Measurements from ENCODE around the gene SHISA2. TPM values are rescaled to one million over a fixed set of nuclear protein-coding genes. Genes with fewer than 3 reads are reported as not detected.

SHISA2 gene
- polyA plus RNA-seq, 1 experiment: not detected

DNA sequence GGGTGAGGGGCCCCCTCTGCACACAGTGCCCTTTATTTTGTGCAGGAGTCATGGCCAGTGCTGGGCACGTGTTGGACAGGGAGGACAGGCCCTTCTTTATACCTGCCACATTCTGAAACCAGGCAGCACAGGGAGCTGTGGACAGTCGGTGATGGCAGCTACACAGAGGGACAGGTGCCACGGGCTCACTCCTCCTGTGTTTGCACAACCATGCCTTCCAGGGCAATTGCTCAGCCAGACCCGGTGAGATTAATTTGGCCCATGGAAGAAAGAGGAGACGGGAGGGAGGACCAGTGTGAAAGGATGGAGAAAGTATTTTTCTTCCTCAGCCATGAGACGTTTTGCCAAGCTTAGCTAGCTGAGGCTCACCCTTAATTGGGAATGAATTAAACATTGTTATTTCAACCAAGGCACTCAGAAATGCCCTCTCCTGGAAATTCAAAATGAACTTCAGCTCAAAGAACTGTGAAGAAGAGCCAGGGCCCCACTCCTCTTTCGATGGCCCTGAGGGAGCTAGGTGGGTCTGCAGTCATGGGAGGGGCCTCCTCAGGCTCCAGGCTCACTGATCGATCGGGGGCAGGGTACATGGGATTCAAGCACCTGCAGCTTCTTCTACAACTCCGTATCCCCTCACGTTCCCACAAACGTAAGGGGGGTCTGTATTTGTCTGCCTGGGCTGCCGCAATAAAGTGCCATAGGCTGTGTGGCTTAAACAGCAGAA lies 41.2 kb downstream of the SHISA2 start:
- no peak for DNase-seq (ENCODE audit: low read depth)
- TF ChIP-seq, protein P1, sequence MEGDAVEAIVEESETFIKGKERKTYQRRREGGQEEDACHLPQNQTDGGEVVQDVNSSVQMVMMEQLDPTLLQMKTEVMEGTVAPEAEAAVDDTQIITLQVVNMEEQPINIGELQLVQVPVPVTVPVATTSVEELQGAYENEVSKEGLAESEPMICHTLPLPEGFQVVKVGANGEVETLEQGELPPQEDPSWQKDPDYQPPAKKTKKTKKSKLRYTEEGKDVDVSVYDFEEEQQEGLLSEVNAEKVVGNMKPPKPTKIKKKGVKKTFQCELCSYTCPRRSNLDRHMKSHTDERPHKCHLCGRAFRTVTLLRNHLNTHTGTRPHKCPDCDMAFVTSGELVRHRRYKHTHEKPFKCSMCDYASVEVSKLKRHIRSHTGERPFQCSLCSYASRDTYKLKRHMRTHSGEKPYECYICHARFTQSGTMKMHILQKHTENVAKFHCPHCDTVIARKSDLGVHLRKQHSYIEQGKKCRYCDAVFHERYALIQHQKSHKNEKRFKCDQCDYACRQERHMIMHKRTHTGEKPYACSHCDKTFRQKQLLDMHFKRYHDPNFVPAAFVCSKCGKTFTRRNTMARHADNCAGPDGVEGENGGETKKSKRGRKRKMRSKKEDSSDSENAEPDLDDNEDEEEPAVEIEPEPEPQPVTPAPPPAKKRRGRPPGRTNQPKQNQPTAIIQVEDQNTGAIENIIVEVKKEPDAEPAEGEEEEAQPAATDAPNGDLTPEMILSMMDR (IDR thresholded peaks at IDR 0.05; ENCODE audit: insufficient read depth, low read depth, low read length): no peak
- CTCF ChIA-PET: no interaction called here
- H3K36me3 ChIP-seq (ENCODE audit: control insufficient read depth, insufficient read depth, low read length): no peaks in the 10 kb centered on the region
- no peaks in the 10 kb centered on the region for H3K27me3 ChIP-seq (ENCODE audit: control insufficient read depth, insufficient read depth, low read length)
- no peak overlapping the region for H3K4me3 ChIP-seq (ENCODE audit: low read depth, low read length)
- POLR2A ChIA-PET: no interaction called here

DNA sequence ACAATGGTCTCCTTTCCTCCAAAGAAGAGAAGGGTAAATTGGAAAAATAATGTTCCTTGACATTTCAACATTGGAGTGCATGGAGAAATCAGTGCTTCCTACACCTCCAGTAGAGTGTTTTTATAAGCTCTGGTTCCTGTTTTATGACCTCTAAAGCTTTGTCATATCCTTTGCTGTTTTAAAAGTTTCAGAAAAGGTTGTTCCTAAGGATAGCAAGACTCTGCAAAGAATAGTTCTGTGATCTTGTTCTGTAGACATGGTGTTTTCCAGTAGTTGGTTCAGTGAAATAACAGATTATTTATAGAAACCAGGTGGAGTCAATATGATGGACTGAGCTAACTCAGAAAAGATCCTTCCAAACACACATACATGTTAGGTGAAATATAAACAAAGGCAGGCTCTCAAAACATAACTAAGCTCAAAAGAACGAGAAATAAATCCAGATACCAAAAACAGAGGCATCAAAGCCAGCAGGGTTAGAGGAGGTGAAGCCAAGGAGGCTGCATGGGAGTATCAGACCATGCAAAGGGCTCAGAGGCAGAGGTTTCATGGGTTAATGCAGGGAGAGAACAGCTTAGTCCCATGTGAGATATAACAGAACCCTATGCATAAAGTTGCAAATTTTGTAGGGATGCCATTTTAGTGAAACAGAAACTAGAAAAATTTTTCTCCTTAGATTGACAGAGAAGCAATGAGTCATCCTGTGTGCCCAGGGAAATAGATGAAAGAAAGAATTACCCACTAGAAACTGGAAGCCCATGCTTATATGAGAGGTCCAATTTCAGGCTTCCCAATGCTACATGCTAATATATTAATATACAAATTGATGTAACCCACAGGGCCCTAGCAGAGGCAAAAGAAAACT lies 44.3 kb downstream of the SHISA2 start:
- CTCF ChIA-PET: no interaction called here
- no peak for DNase-seq (ENCODE audit: low read depth)
- H3K36me3 ChIP-seq (ENCODE audit: control insufficient read depth, insufficient read depth, low read length): no peaks in the 10 kb centered on the region
- H3K27me3 ChIP-seq (ENCODE audit: control insufficient read depth, insufficient read depth, low read length): no peaks in the 10 kb centered on the region
- TF ChIP-seq, protein P1 (IDR thresholded peaks at IDR 0.05; ENCODE audit: insufficient read depth, low read depth, low read length): no peak
- POLR2A ChIA-PET: no interaction called here
- no peak overlapping the region for H3K4me3 ChIP-seq (ENCODE audit: low read depth, low read length)

Other genes with a start within 250 kb of the SHISA2 start
- gene RNF6, start 170.3 kb upstream of the SHISA2 start, polyA plus RNA-seq (2011; rRNA removed): 19.1 and 35.8 TPM in 2 replicates
- gene CDK8, start 202.1 kb upstream of the SHISA2 start, polyA plus RNA-seq (2011; rRNA removed): 13.7 and 15.4 TPM in 2 replicates